Body of pancreas (tissue), 4 donors: ENCODE results near the gene ADCY9. TPM values are rescaled to one million over a fixed set of nuclear protein-coding genes. Genes with fewer than 3 reads are reported as not detected.

ENCODE experiments used
- ATAC-seq: fragments of 150-250 bp; one replicate; pipeline ENCODE4 v1.9.1; 2016
- DNase-seq, 4 donors: peaks; one replicate each; pipeline ENCODE4 v3.0.0-alpha.2; 2019
- H3K27ac ChIP-seq, 4 donors: fragments of 200-600 bp; sonication (generic); 1 replicate in 3 of 4; 2 replicates in 1 of 4; pipeline versions ENCODE4 v1.5.1 to v1.6.1; 2016 to 2019; ENCODE audit warnings: mild to moderate bottlenecking in 1 of 4, mixed read lengths in 1 of 4, moderate library complexity in 1 of 4
- H3K27me3 ChIP-seq, 2 donors: fragments of 200-600 bp; sonication (generic); one replicate each; pipeline ENCODE4 v1.6.0; 2016; ENCODE audit warnings: mild to moderate bottlenecking in 1 of 2
- H3K36me3 ChIP-seq, 2 donors: fragments of 200-600 bp; sonication (generic); replicated peaks in 1 of 2; 2 replicates each; pipeline ENCODE4 v1.5.1; 2016; ENCODE audit warnings: low read depth in 2 of 2; ENCODE audit not compliant: insufficient read depth in 1 of 2
- H3K4me1 ChIP-seq: fragments of 200-600 bp; sonication (generic); one replicate; pipeline ENCODE4 v1.6.0; 2016
- H3K4me3 ChIP-seq, 2 donors: fragments of 200-600 bp; sonication (generic); 1 replicate in 1 of 2; 2 replicates in 1 of 2; pipeline ENCODE4 v1.5.1; 2016 to 2019
- H3K9me3 ChIP-seq, 3 donors: fragments of 200-600 bp; sonication (generic); 1 replicate in 2 of 3; 2 replicates in 1 of 3; pipeline ENCODE4 v1.5.1; 2016
- POLR2A ChIP-seq, 3 donors: fragments of 450-650 bp; IDR thresholded peaks; one replicate each; pipeline ENCODE4 v1.6.1; 2016; ENCODE audit warnings: antibody characterized with exemption in 3 of 3, mild to moderate bottlenecking in 2 of 3
- WGBS, 2 donors: methylation state at CpG; one replicate each; pipeline ENCODE4 v1.1.5; 2017; 5-methylcytosine and 5-hydroxymethylcytosine counted together
- intact Hi-C: fragments of 100-400 bp; cut with DNase I; formaldehyde crosslinking; loops from one replicate; pipeline ENCODE4 v1.15.1; 2023
- total RNA-seq, 2 donors: library from RNA; depleted of rRNA; stranded (reverse); fragments of >200 nt; gene quantifications; one replicate each; pipeline ENCODE4 v1.1.0, GENCODE V29; 2016
- TF ChIP-seq, protein P1 (sequence below), 7 experiments: fragments of 450-650 bp in 4 of 7; fragments of 200-600 bp in 3 of 7; sonication (generic) in 3 of 7; IDR thresholded peaks; one replicate each; pipeline ENCODE4 v1.5.1; 2016 to 2019; ENCODE audit warnings: antibody characterized with exemption in 7 of 7

Gene ADCY9
- total RNA-seq, 2 donors from 2014 or later = 22.4 to 29.1 TPM

DNA sequence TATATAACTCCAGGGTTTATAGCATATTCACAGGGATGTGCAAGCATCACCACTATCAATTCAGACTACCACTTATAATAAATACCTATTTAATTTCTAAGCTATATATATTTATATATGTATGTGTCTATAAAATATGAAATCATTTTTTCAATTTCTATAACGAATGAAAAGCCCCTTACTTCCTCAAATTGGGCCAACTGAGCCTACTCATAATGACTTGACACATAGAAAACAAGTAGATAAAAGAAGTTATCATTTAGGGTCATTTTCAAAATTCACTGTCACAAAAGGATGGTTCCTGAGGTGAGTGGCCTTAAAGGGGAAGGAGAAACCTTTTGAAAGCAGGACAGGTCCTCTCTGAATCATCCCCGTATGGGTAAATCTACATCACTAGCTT lies 114.1 kb downstream of the ADCY9 start:
- ATAC-seq (no peak), DNase-seq (no peak)
- 77 to 97% methylated on average over 2 of the region's 2 CpGs for WGBS, 2 donors
- Histone ChIP-seq H3K36me3 (no peaks in the 10 kb centered on the region), H3K27ac (no peak overlapping the region), H3K9me3 (no peaks in the 10 kb centered on the region), H3K4me3 (no peak overlapping the region), H3K27me3 (no peaks in the 10 kb centered on the region), H3K4me1 (no peaks in the 10 kb centered on the region)
- intact Hi-C loops = no loop called here
- no peak for TF ChIP-seq POLR2A (IDR thresholded peaks at IDR 0.05)
- TF ChIP-seq, protein P1, sequence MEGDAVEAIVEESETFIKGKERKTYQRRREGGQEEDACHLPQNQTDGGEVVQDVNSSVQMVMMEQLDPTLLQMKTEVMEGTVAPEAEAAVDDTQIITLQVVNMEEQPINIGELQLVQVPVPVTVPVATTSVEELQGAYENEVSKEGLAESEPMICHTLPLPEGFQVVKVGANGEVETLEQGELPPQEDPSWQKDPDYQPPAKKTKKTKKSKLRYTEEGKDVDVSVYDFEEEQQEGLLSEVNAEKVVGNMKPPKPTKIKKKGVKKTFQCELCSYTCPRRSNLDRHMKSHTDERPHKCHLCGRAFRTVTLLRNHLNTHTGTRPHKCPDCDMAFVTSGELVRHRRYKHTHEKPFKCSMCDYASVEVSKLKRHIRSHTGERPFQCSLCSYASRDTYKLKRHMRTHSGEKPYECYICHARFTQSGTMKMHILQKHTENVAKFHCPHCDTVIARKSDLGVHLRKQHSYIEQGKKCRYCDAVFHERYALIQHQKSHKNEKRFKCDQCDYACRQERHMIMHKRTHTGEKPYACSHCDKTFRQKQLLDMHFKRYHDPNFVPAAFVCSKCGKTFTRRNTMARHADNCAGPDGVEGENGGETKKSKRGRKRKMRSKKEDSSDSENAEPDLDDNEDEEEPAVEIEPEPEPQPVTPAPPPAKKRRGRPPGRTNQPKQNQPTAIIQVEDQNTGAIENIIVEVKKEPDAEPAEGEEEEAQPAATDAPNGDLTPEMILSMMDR (IDR thresholded peaks at IDR 0.05) = no peak

DNA sequence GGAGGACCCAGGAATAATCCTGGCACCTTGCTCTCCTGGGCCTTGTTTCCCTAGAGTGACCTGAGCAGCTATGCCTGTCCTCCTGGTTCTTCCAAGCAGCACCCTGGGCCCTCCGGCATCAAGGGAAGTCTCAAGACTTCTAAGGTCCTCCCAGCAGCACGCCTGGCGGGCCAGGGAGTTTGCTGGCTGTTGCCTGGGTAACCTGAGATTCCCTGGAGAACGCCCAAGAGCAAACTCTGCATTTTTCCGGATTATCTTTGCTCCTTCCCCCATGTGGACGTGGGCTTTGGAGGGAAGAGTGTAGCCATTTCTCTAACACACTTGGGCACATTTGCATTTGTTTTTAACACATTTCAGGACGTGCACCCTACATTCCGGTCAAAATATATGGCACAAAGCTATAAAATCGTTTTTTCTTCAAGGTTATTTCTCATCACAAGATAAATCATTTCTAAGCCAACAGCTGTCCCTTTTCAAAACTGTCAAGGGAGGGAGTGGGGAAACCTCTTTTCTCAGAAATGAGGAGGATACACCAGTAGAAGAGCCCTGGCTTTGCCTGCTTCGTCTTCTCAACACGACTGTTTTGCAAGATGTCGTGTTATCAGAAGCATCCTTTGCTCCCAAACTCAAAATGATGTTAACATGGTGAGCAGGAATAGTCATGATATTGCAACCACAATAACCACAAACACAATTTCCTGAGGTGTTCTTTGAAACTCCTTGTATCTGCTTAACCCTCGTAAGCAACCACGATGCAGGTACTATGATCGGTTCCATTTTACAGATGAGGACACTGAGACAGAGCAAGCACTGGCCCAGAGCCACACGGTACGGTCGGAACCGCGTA lies 116.5 kb downstream of the ADCY9 start:
- no peaks in the 10 kb centered on the region for H3K36me3 ChIP-seq
- no peak for TF ChIP-seq POLR2A (IDR thresholded peaks at IDR 0.05)
- TF ChIP-seq, protein P1 (IDR thresholded peaks at IDR 0.05) = no peak
- 73 to 81% methylated on average over 20 of the region's 20 CpGs for WGBS, 2 donors
- H3K4me3 ChIP-seq = no peak overlapping the region
- ATAC-seq (peak; percentile 33), DNase-seq (no peak)
- no peaks in the 10 kb centered on the region for H3K9me3 ChIP-seq
- H3K4me1 ChIP-seq = peaks cover 3% of the 10 kb centered on the region
- no peak overlapping the region for H3K27ac ChIP-seq
- intact Hi-C loops = no loop called here
- no peaks in the 10 kb centered on the region for H3K27me3 ChIP-seq

DNA sequence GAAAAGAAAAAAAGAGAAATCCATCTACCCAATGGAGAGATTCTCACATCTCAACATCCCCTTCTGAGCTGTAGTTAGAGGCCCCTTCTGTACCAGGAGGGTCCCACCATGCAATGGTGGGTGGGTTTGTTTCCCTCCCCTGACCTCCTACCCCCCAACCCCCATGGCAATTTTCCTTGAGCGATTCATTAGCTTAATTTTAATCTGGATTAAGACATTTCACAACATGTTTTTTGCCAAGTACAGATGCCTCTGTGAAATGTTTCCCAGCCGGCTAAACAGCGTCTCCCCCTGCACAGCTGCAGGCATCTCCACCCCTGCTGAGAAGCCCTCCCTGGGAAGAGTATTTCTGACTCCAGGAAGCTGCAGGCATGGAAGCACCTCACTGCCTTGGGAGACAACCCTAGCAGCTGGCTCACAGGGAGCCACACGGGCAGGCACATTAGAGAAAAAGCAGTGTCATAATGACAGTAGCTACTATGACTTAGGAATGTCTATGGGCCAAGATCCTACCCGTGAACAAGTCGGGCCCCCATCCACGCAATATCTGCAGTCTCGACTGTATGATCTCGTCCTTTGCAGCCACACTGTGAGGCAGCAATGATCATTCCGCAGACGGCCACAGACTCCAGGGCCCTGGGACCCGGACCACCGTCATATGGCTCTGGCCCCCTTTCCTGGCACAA lies 117.3 kb downstream of the ADCY9 start:
- 38 to 71% methylated on average over 1 to 13 of the region's 13 CpGs for WGBS, 2 donors
- Histone ChIP-seq H3K27me3 (no peaks in the 10 kb centered on the region), H3K27ac (no peak overlapping the region), H3K4me3 (no peak overlapping the region), H3K36me3 (no peaks in the 10 kb centered on the region), H3K4me1 (peaks cover 3% of the 10 kb centered on the region), H3K9me3 (no peaks in the 10 kb centered on the region)
- TF ChIP-seq, protein P1 (IDR thresholded peaks at IDR 0.05) = no peak
- TF ChIP-seq POLR2A (IDR thresholded peaks at IDR 0.05) = no peak
- intact Hi-C loops = no loop called here
- ATAC-seq (peak; percentile 41), DNase-seq (no peak)

DNA sequence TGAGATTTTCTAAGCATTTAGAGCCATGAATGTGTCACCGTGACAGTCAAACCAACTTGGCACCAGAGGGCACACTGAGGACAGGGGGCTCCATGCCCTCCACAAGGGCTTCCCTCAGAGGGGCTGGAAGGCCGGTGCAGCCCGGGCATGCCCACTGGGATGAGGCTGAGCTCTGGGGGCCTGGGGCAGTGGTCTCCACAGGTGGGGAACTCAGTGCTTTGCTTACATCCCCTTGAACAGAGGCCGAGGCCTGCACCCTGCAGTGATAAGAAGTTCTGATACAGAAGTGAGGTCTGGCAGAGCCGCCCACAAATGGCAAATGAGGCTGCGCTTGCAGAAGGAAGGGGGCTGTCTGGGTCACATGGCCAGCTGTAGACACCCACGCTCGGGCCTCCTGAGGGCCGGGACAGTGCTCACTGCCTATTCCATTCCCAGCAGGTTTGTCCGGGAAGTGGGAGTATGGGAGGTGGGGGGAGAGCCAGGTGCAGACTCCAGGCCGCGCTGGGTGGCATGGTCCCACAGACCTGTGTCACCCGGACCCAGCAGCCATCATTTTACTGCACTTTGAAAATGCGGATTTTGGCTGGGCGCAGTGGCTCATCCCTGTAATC lies 118.9 kb downstream of the ADCY9 start:
- Histone ChIP-seq H3K4me3 (no peak overlapping the region), H3K27me3 (no peaks in the 10 kb centered on the region), H3K4me1 (peaks cover 3% of the 10 kb centered on the region), H3K36me3 (no peaks in the 10 kb centered on the region), H3K9me3 (no peaks in the 10 kb centered on the region), H3K27ac (no peak overlapping the region)
- ATAC-seq = no peak
- intact Hi-C loops = no loop called here
- no peak for DNase-seq
- no peak for TF ChIP-seq POLR2A (IDR thresholded peaks at IDR 0.05)
- TF ChIP-seq, protein P1 (IDR thresholded peaks at IDR 0.05) = no peak
- 92 to 93% methylated on average over 12 to 15 of the region's 15 CpGs for WGBS, 2 donors
